OCI-LY1 (cell line): ENCODE measurements around the gene DDX51.

Experiments used
- H2AFZ ChIP-seq: fragments of 200-600 bp; sonication (generic), shearing (Covaris generic); 2 replicates; pipeline ENCODE4 v1.6.0; 2014; ENCODE audit warnings: antibody characterized with exemption, mild to moderate bottlenecking, low read length
- H3F3A ChIP-seq: fragments of 200-600 bp; sonication (generic), shearing (Covaris generic); 2 replicates; pipeline ENCODE4 v1.6.0; 2014; ENCODE audit warnings: mild to moderate bottlenecking, antibody characterized with exemption, low read length, moderate library complexity; ENCODE audit not compliant: insufficient read depth
- H3K27ac ChIP-seq: fragments of 200-600 bp; sonication (generic); 2 replicates; pipeline ENCODE4 v1.5.1; 2014; ENCODE audit warnings: low read length, mixed run types, mild to moderate bottlenecking, low read depth; ENCODE audit not compliant: poor library complexity, severe bottlenecking
- H3K27me3 ChIP-seq: fragments of 200-600 bp; sonication (generic); 2 replicates; pipeline ENCODE4 v1.6.0; 2014; ENCODE audit warnings: antibody characterized with exemption, mild to moderate bottlenecking, low read length, moderate library complexity; ENCODE audit not compliant: insufficient read depth
- H3K36me3 ChIP-seq: fragments of 200-600 bp; sonication (generic); 2 replicates; pipeline ENCODE4 v1.6.1; 2014; ENCODE audit warnings: mild to moderate bottlenecking, antibody characterized with exemption, low read length, moderate library complexity, mixed read lengths; ENCODE audit not compliant: insufficient read depth
- H3K4me1 ChIP-seq: fragments of 200-600 bp; sonication (generic); 2 replicates; pipeline ENCODE4 v1.5.1; 2014; ENCODE audit warnings: mild to moderate bottlenecking, low read length, moderate library complexity; ENCODE audit not compliant: insufficient read depth, severe bottlenecking
- H3K4me2 ChIP-seq: fragments of 200-600 bp; sonication (generic), shearing (Covaris generic); 2 replicates; pipeline ENCODE4 v1.6.1; 2014; ENCODE audit warnings: low read length
- H3K4me3 ChIP-seq: fragments of 200-600 bp; sonication (generic); 2 replicates; pipeline ENCODE4 v1.5.1; 2014; ENCODE audit warnings: low read length, low read depth, mild to moderate bottlenecking, mixed read lengths; ENCODE audit not compliant: poor library complexity, severe bottlenecking
- H3K79me2 ChIP-seq: fragments of 200-600 bp; shearing (Covaris generic); 2 replicates; pipeline ENCODE4 v1.6.1; 2016; ENCODE audit warnings: mixed run types, low read length, mixed read lengths; ENCODE audit not compliant: insufficient read depth
- H3K9ac ChIP-seq: fragments of 200-600 bp; sonication (generic), shearing (Covaris generic); 2 replicates; pipeline ENCODE4 v1.6.1; 2014; ENCODE audit warnings: mild to moderate bottlenecking, low read length, mixed read lengths
- H3K9me2 ChIP-seq: fragments of 200-600 bp; sonication (generic), shearing (Covaris generic); 2 replicates; pipeline ENCODE4 v1.6.1; 2014; ENCODE audit warnings: low read depth, mild to moderate bottlenecking, low read length, mixed read lengths
- H3K9me3 ChIP-seq: fragments of 200-600 bp; shearing (Covaris generic); 2 replicates; pipeline ENCODE4 v1.6.1; 2014; ENCODE audit warnings: low read length, mixed read lengths
- H4K20me1 ChIP-seq: fragments of 200-600 bp; sonication (generic), shearing (Covaris generic); 2 replicates; pipeline ENCODE4 v1.6.0; 2016; ENCODE audit warnings: mild to moderate bottlenecking, low read length; ENCODE audit not compliant: insufficient read depth
- CTCF ChIP-seq: fragments of 200-600 bp; sonication (generic), shearing (Covaris generic); IDR thresholded peaks from 2 replicates; pipeline ENCODE4 v1.5.1; 2017; ENCODE audit warnings: mild to moderate bottlenecking, antibody characterized with exemption, low read length, moderate library complexity, mixed read lengths
- EZH2 ChIP-seq: fragments of 200-600 bp; sonication (generic), shearing (Covaris generic); IDR thresholded peaks from 2 replicates; pipeline ENCODE4 v1.8.0; 2017; ENCODE audit warnings: borderline replicate concordance, mixed run types, mild to moderate bottlenecking, antibody characterized with exemption, low read length, moderate library complexity, mixed read lengths

Gene DDX51

GRCh38 chr12:132154941-132155770 is 11.0 kb upstream of the DDX51 start:
- Histone ChIP-seq H2AFZ (no peak overlapping the region), H3K27ac (no peak overlapping the region), H3K79me2 (no peaks in the 10 kb centered on the region), H3K4me3 (no peak overlapping the region), H3K9me2 (no peaks in the 10 kb centered on the region), H3F3A (peaks cover 12% of the 10 kb centered on the region; the same call in 1 of the 2 replicates), H3K9ac (no peak overlapping the region), H3K27me3 (no peaks in the 10 kb centered on the region), H3K36me3 (peaks cover 41% of the 10 kb centered on the region), H3K9me3 (peaks cover 3% of the 10 kb centered on the region; the same call in 1 of the 2 replicates), H4K20me1 (no peaks in the 10 kb centered on the region), H3K4me1 (no peaks in the 10 kb centered on the region), H3K4me2 (no peak overlapping the region)
- no peak for TF ChIP-seq CTCF
- no peak for TF ChIP-seq EZH2

GRCh38 chr12:132154341-132154761 is 10.2 kb upstream of the DDX51 start:
- Histone ChIP-seq H3K79me2 (no peaks in the 10 kb centered on the region), H3K27me3 (no peaks in the 10 kb centered on the region), H3K4me1 (no peaks in the 10 kb centered on the region), H3K27ac (no peak overlapping the region), H3K9ac (no peak overlapping the region), H3K9me2 (no peaks in the 10 kb centered on the region), H3K4me3 (no peak overlapping the region), H3F3A (peaks cover 12% of the 10 kb centered on the region; the same call in 1 of the 2 replicates), H3K4me2 (no peak overlapping the region), H3K36me3 (peaks cover 45% of the 10 kb centered on the region), H3K9me3 (peaks cover 3% of the 10 kb centered on the region; the same call in 1 of the 2 replicates), H2AFZ (no peak overlapping the region), H4K20me1 (no peaks in the 10 kb centered on the region)
- no peak for TF ChIP-seq EZH2
- TF ChIP-seq CTCF: no peak

GRCh38 chr12:132153501-132154340 is 9.6 kb upstream of the DDX51 start:
- Histone ChIP-seq H3K9me3 (peaks cover 3% of the 10 kb centered on the region; the same call in 1 of the 2 replicates), H3K9me2 (no peaks in the 10 kb centered on the region), H3F3A (peaks cover 12% of the 10 kb centered on the region; the same call in 1 of the 2 replicates), H4K20me1 (no peaks in the 10 kb centered on the region), H3K4me3 (no peak overlapping the region), H3K4me2 (no peak overlapping the region), H3K27me3 (no peaks in the 10 kb centered on the region), H2AFZ (no peak overlapping the region), H3K36me3 (peaks cover 45% of the 10 kb centered on the region), H3K4me1 (no peaks in the 10 kb centered on the region), H3K9ac (no peak overlapping the region), H3K79me2 (no peaks in the 10 kb centered on the region), H3K27ac (no peak overlapping the region)
- no peak for TF ChIP-seq EZH2
- TF ChIP-seq CTCF: peak; percentile 93
